A549 (cell line): ENCODE results near the gene PRODH. TPM values are rescaled to one million over a fixed set of nuclear protein-coding genes. Genes with fewer than 3 reads are reported as not detected.

Experiments used
- ATAC-seq, 2 experiments: fragments of 200-7000 bp in 1 of 2; fragments of >200 bp in 1 of 2; cut with Nextera tagmentation in 1 of 2; cut with Tn5 transposase in 1 of 2; 3 replicates each; pipeline versions ENCODE4 v1.8.0 to v1.9.1; 2018 to 2020; ENCODE audit warnings: mild to moderate bottlenecking in 1 of 2, moderate library complexity in 1 of 2
- CTCF ChIA-PET: fragments of 300-600 bp; sonication (Branson Sonifier 250); formaldehyde crosslinking; extraction: SDS; loops from one replicate; lab custom pipeline; 2021; ENCODE audit warnings: antibody characterized with exemption, inconsistent platforms; lab: Yijun Ruan, JAX
- POLR2A ChIA-PET: fragments of 350-600 bp; formaldehyde crosslinking; extraction: SDS; loops from one replicate; lab custom pipeline; 2021; ENCODE audit warnings: antibody characterized with exemption, inconsistent platforms; lab: Yijun Ruan, JAX
- DNase-seq, 2 experiments: peaks; one replicate each; pipeline versions ENCODE4 v3.0.0 to v3.0.0-alpha.2; 2011 to 2016; ENCODE audit warnings: low read depth in 1 of 2, low spot score in 1 of 2
- FAIRE-seq: peaks from 2 replicates; lab custom pipeline; 2011; peaks lifted over from hg19 to GRCh38; lab: Jason Lieb, UNC
- H3K27ac ChIP-seq, 2 experiments: fragments of >200 bp; sonication (Bioruptor Twin); formaldehyde crosslinking; 3 replicates each; pipeline ENCODE4 v1.5.1; 2016 to 2017
- H3K4me1 ChIP-seq: fragments of >200 bp; sonication (Bioruptor Twin); formaldehyde crosslinking; 3 replicates; pipeline ENCODE4 v1.6.1; 2016
- H3K4me2 ChIP-seq: fragments of >200 bp; sonication (Bioruptor Twin); formaldehyde crosslinking; 3 replicates; pipeline ENCODE4 v1.6.1; 2016
- H3K4me3 ChIP-seq: fragments of >200 bp; sonication (Bioruptor Twin); formaldehyde crosslinking; 3 replicates; pipeline ENCODE4 v1.5.1; 2016
- H3K9me3 ChIP-seq: fragments of >200 bp; sonication (Bioruptor Twin); formaldehyde crosslinking; 3 replicates; pipeline ENCODE4 v1.6.1; 2016
- ATOH8 ChIP-seq: fragments of 250-450 bp; sonication (Bioruptor Pico); IDR thresholded peaks from 2 replicates; pipeline ENCODE4 v1.5.0; 2020; ENCODE audit warnings: low read depth, mild to moderate bottlenecking, moderate library complexity
- BCL3 ChIP-seq: fragments of >200 bp; sonication (Bioruptor Twin); formaldehyde crosslinking; IDR thresholded peaks from 3 replicates; pipeline ENCODE4 v1.6.1; 2016
- CBX8 ChIP-seq: fragments of 200-600 bp; sonication (generic); IDR thresholded peaks from 2 replicates; pipeline ENCODE4 v1.6.1; 2016
- CEBPB ChIP-seq, 2 experiments: fragments of >200 bp in 1 of 2; sonication (Bioruptor Twin) in 1 of 2; formaldehyde crosslinking in 1 of 2; IDR thresholded peaks; 2 replicates each; pipeline ENCODE4 v1.6.1; 2012 to 2016
- E2F6 ChIP-seq: IDR thresholded peaks from 2 replicates; pipeline ENCODE4 v1.6.1; 2012; ENCODE audit warnings: low read depth, borderline replicate concordance
- EHF ChIP-seq: fragments of 250-450 bp; sonication (Bioruptor Pico); IDR thresholded peaks from 2 replicates; pipeline ENCODE4 v1.5.0; 2020; ENCODE audit warnings: mild to moderate bottlenecking
- HOXB13 ChIP-seq: fragments of 250-450 bp; sonication (Bioruptor Pico); IDR thresholded peaks from 2 replicates; pipeline ENCODE4 v1.5.0; 2020; ENCODE audit warnings: low read depth, mild to moderate bottlenecking, moderate library complexity
- HOXB5 ChIP-seq: fragments of 250-450 bp; sonication (Bioruptor Pico); IDR thresholded peaks from 2 replicates; pipeline ENCODE4 v1.5.0; 2020; ENCODE audit warnings: mild to moderate bottlenecking, moderate library complexity
- MAX ChIP-seq: IDR thresholded peaks from 2 replicates; pipeline ENCODE4 v1.6.1; 2012
- MAZ ChIP-seq: fragments of 150-350 bp; IDR thresholded peaks from 2 replicates; pipeline ENCODE4 v1.6.1; 2014; ENCODE audit warnings: antibody characterized with exemption, low read depth, low read length, borderline replicate concordance
- NFE2L2 ChIP-seq: fragments of 150-350 bp; conservative IDR thresholded peaks from 2 replicates; pipeline ENCODE4 v1.6.1; 2014; ENCODE audit warnings: low read length
- PBX3 ChIP-seq: IDR thresholded peaks from 2 replicates; pipeline ENCODE4 v1.6.1; 2012
- PHF8 ChIP-seq: fragments of 200-600 bp; sonication (generic); IDR thresholded peaks from 2 replicates; pipeline ENCODE4 v1.6.1; 2016; ENCODE audit warnings: low read depth, mild to moderate bottlenecking, antibody characterized with exemption, moderate library complexity, borderline replicate concordance
- POLR2A ChIP-seq: IDR thresholded peaks from 2 replicates; pipeline ENCODE4 v1.6.1; 2012; ENCODE audit warnings: mild to moderate bottlenecking, low read length
- RARB ChIP-seq: fragments of 250-450 bp; sonication (Bioruptor Pico); IDR thresholded peaks from 2 replicates; pipeline ENCODE4 v1.8.0; 2021; ENCODE audit warnings: mild to moderate bottlenecking, moderate library complexity
- RCOR1 ChIP-seq: fragments of 150-350 bp; IDR thresholded peaks from 2 replicates; pipeline ENCODE4 v1.6.1; 2014; ENCODE audit warnings: antibody characterized with exemption, low read length, low read depth
- SMC3 ChIP-seq: fragments of >200 bp; sonication (Bioruptor Twin); formaldehyde crosslinking; IDR thresholded peaks from 3 replicates; pipeline ENCODE4 v1.6.1; 2018; ENCODE audit warnings: inconsistent platforms
- TP53 ChIP-seq: fragments of 250-450 bp; sonication (Bioruptor Pico); IDR thresholded peaks from 2 replicates; pipeline ENCODE4 v1.5.0; 2021; ENCODE audit warnings: mild to moderate bottlenecking, moderate library complexity
- ZFP36 ChIP-seq: fragments of 450-650 bp; IDR thresholded peaks from 2 replicates; pipeline ENCODE4 v1.6.1; 2014; ENCODE audit warnings: borderline replicate concordance; ENCODE audit not compliant: partially characterized antibody
- ZNF302 ChIP-seq: fragments of 250-450 bp; sonication (Bioruptor Pico); IDR thresholded peaks from 2 replicates; pipeline ENCODE4 v1.9.0; 2021; ENCODE audit warnings: inconsistent platforms, mild to moderate bottlenecking, moderate library complexity
- ZSCAN20 ChIP-seq: fragments of 250-450 bp; sonication (Bioruptor Pico); IDR thresholded peaks from 2 replicates; pipeline ENCODE4 v1.8.0; 2022; ENCODE audit warnings: mild to moderate bottlenecking, moderate library complexity
- WGBS: methylation state at CpG from one replicate; pipeline ENCODE4 v1.1.6; 2017; ENCODE audit errors: missing lambda C conversion rate; 5-methylcytosine and 5-hydroxymethylcytosine counted together
- polyA plus RNA-seq, 4 experiments: library from polyadenylated mRNA; depleted of rRNA in 3 of 4; stranded (reverse); fragments of >200 nt; fragmentation: RNase III in 1 of 4; extraction: RNeasy Plus Mini Kit Qiagen cat#74134 plus additional on column Dnase treatment in 1 of 4; gene quantifications; 2 replicates in 3 of 4; 3 replicates in 1 of 4; pipeline ENCODE4 v1.2.3, GENCODE V29; 2011 to 2017

Gene PRODH
- polyA plus RNA-seq, 2 of the 4 experiments (the other 2 are of a cell fraction) = 0.58 to 2.4 TPM

GRCh38 chr22:18976197-18976751 is 40.2 kb upstream of the PRODH start:
- no peak for DNase-seq
- FAIRE-seq = no peak
- Histone ChIP-seq H3K9me3 (peaks cover 5% of the 10 kb centered on the region; the same call in 1 of the 3 replicates), H3K27ac (no peak overlapping the region), H3K4me1 (no peaks in the 10 kb centered on the region), H3K4me3 (no peak overlapping the region), H3K4me2 (no peak overlapping the region)
- WGBS = 100% methylated on average over 4 of the region's 10 CpGs
- ATAC-seq = no peak
- TF ChIP-seq HOXB13 (no peak), CBX8 (no peak)
- POLR2A ChIA-PET = no interaction called here
- CTCF ChIA-PET = no interaction called here

GRCh38 chr22:18975434-18976196 is 39.5 kb upstream of the PRODH start:
- Histone ChIP-seq H3K4me3 (no peak overlapping the region), H3K9me3 (peaks cover 1% of the 10 kb centered on the region; the same call in 1 of the 3 replicates), H3K4me2 (no peak overlapping the region), H3K4me1 (no peaks in the 10 kb centered on the region), H3K27ac (no peak overlapping the region)
- FAIRE-seq = no peak
- no peak for ATAC-seq
- DNase-seq = no peak
- ChIA-PET CTCF (no interaction called here), POLR2A (no interaction called here)
- 74% methylated on average over 13 of the region's 16 CpGs for WGBS
- TF ChIP-seq NFE2L2 (no peak), HOXB5 (CRISPR knock-in tag) (no peak), ZFP36 (no peak), ATOH8 (CRISPR knock-in tag) (no peak), MAX (no peak), PHF8 (no peak), RCOR1 (no peak), CEBPB (IDR thresholded peaks at IDR 0.05) (no peak), RARB (CRISPR knock-in tag) (no peak), POLR2A (no peak), ZNF302 (CRISPR knock-in tag) (no peak), MAZ (no peak), ZSCAN20 (no peak), EHF (CRISPR knock-in tag) (no peak), TP53 (CRISPR knock-in tag) (no peak), SMC3 (no peak), E2F6 (no peak), BCL3 (no peak), PBX3 (no peak)
